Measurements from ENCODE around the gene HOXA6. TPM values are rescaled to one million over a fixed set of nuclear protein-coding genes. Genes with fewer than 3 reads are reported as not detected.
A peak's percentile ranks its signal among the peaks of the same experiment; 100 is the strongest.

The HOXA6 gene
- 5.6 and 8.7 TPM in 2 replicates for total RNA-seq (2012; rRNA removed)

GRCh38 chr7:27147199-27148030, at the start of gene HOXA6:
HOXA6 (minus strand) TSS chr7:27147774; CDS start chr7:27147749, 25 bp downstream.
- peak within 1 kb of the TSS; percentile 98 for H3K4me2 ChIP-seq (ENCODE audit: low read length)
- H3K36me3 ChIP-seq (ENCODE audit: insufficient read depth, low read length) = peaks cover 33% of the 10 kb centered on the region
- H3K27me3 ChIP-seq (ENCODE audit: control insufficient read depth, insufficient read depth, low read length) = no peaks in the 10 kb centered on the region
- H3K9me3 ChIP-seq (replicated peaks; ENCODE audit: low read length) = no peaks in the 10 kb centered on the region
- H3K9ac ChIP-seq (ENCODE audit: low read depth, low read length) = peak within 1 kb of the TSS; percentile 89
- peak within 1 kb of the TSS; percentile 72 for H3K4me3 ChIP-seq (ENCODE audit: low read length)
- H3K4me1 ChIP-seq (ENCODE audit: control insufficient read depth, insufficient read depth, low read length) = peaks cover 37% of the 10 kb centered on the region

- H3K36me3 ChIP-seq (ENCODE audit: insufficient read depth, low read length) = no peaks in the 10 kb centered on the region
- H3K9me3 ChIP-seq (replicated peaks; ENCODE audit: low read length) = no peaks in the 10 kb centered on the region
- peaks cover 8% of the 10 kb centered on the region for H3K27me3 ChIP-seq (ENCODE audit: control insufficient read depth, insufficient read depth, low read length)
- H3K4me1 ChIP-seq (ENCODE audit: control insufficient read depth, insufficient read depth, low read length) = peaks cover 38% of the 10 kb centered on the region
- peak overlapping the region; percentile 25 for H3K4me2 ChIP-seq (ENCODE audit: low read length)
- no peak overlapping the region for H3K9ac ChIP-seq (ENCODE audit: low read depth, low read length)
- H3K4me3 ChIP-seq (ENCODE audit: low read length) = no peak overlapping the region
Measured at GRCh38 chr7:27196287-27196767, 48.8 kb upstream of the HOXA6 start.

GRCh38 chr7:27194686-27195379, 47.3 kb upstream of the HOXA6 start:
- H3K9me3 ChIP-seq (replicated peaks; ENCODE audit: low read length) = no peaks in the 10 kb centered on the region
- no peaks in the 10 kb centered on the region for H3K36me3 ChIP-seq (ENCODE audit: insufficient read depth, low read length)
- H3K4me3 ChIP-seq (ENCODE audit: low read length) = no peak overlapping the region
- peaks cover 8% of the 10 kb centered on the region for H3K27me3 ChIP-seq (ENCODE audit: control insufficient read depth, insufficient read depth, low read length)
- no peak overlapping the region for H3K9ac ChIP-seq (ENCODE audit: low read depth, low read length)
- no peak overlapping the region for H3K4me2 ChIP-seq (ENCODE audit: low read length)
- H3K4me1 ChIP-seq (ENCODE audit: control insufficient read depth, insufficient read depth, low read length) = peaks cover 42% of the 10 kb centered on the region

- Histone ChIP-seq H3K4me3 (ENCODE audit: low read length) (no peak overlapping the region), H3K9ac (ENCODE audit: low read depth, low read length) (peak overlapping the region; percentile 88), H3K4me1 (ENCODE audit: control insufficient read depth, insufficient read depth, low read length) (peaks cover 50% of the 10 kb centered on the region), H3K4me2 (ENCODE audit: low read length) (peak overlapping the region; percentile 98), H3K27me3 (ENCODE audit: control insufficient read depth, insufficient read depth, low read length) (peaks cover 8% of the 10 kb centered on the region), H3K9me3 (replicated peaks; ENCODE audit: low read length) (no peaks in the 10 kb centered on the region), H3K36me3 (ENCODE audit: insufficient read depth, low read length) (no peaks in the 10 kb centered on the region)
Measured at GRCh38 chr7:27194002-27194352, 46.4 kb upstream of the HOXA6 start.

GRCh38 chr7:27193335-27194001, 45.9 kb upstream of the HOXA6 start:
- Histone ChIP-seq H3K4me1 (ENCODE audit: control insufficient read depth, insufficient read depth, low read length) (peaks cover 55% of the 10 kb centered on the region), H3K9me3 (replicated peaks; ENCODE audit: low read length) (no peaks in the 10 kb centered on the region), H3K4me3 (ENCODE audit: low read length) (peak overlapping the region; percentile 73), H3K4me2 (ENCODE audit: low read length) (peak overlapping the region; percentile 98), H3K36me3 (ENCODE audit: insufficient read depth, low read length) (no peaks in the 10 kb centered on the region), H3K9ac (ENCODE audit: low read depth, low read length) (peak overlapping the region; percentile 88), H3K27me3 (ENCODE audit: control insufficient read depth, insufficient read depth, low read length) (peaks cover 8% of the 10 kb centered on the region)

- H3K4me3 ChIP-seq (ENCODE audit: low read length) = peak overlapping the region; percentile 73
- H3K36me3 ChIP-seq (ENCODE audit: insufficient read depth, low read length) = no peaks in the 10 kb centered on the region
- no peaks in the 10 kb centered on the region for H3K9me3 ChIP-seq (replicated peaks; ENCODE audit: low read length)
- H3K4me2 ChIP-seq (ENCODE audit: low read length) = peak overlapping the region; percentile 98
- peaks cover 62% of the 10 kb centered on the region for H3K4me1 ChIP-seq (ENCODE audit: control insufficient read depth, insufficient read depth, low read length)
- peaks cover 2% of the 10 kb centered on the region for H3K27me3 ChIP-seq (ENCODE audit: control insufficient read depth, insufficient read depth, low read length)
- peak overlapping the region; percentile 88 for H3K9ac ChIP-seq (ENCODE audit: low read depth, low read length)
Measured at GRCh38 chr7:27192546-27193334, 45.2 kb upstream of the HOXA6 start.

GRCh38 chr7:27191833-27192545, 44.4 kb upstream of the HOXA6 start:
- Histone ChIP-seq H3K27me3 (ENCODE audit: control insufficient read depth, insufficient read depth, low read length) (no peaks in the 10 kb centered on the region), H3K9ac (ENCODE audit: low read depth, low read length) (peak overlapping the region; percentile 88), H3K4me1 (ENCODE audit: control insufficient read depth, insufficient read depth, low read length) (peaks cover 69% of the 10 kb centered on the region), H3K9me3 (replicated peaks; ENCODE audit: low read length) (no peaks in the 10 kb centered on the region), H3K4me2 (ENCODE audit: low read length) (peak overlapping the region; percentile 98), H3K4me3 (ENCODE audit: low read length) (peak overlapping the region; percentile 73), H3K36me3 (ENCODE audit: insufficient read depth, low read length) (no peaks in the 10 kb centered on the region)

- Histone ChIP-seq H3K4me3 (ENCODE audit: low read length) (peak overlapping the region; percentile 73), H3K27me3 (ENCODE audit: control insufficient read depth, insufficient read depth, low read length) (no peaks in the 10 kb centered on the region), H3K4me1 (ENCODE audit: control insufficient read depth, insufficient read depth, low read length) (peaks cover 76% of the 10 kb centered on the region)
Measured at GRCh38 chr7:27191161-27191731, 43.7 kb upstream of the HOXA6 start.

GRCh38 chr7:27189997-27190748, 42.6 kb upstream of the HOXA6 start:
- Histone ChIP-seq H3K9me3 (replicated peaks; ENCODE audit: low read length) (no peaks in the 10 kb centered on the region), H3K27me3 (ENCODE audit: control insufficient read depth, insufficient read depth, low read length) (no peaks in the 10 kb centered on the region), H3K4me1 (ENCODE audit: control insufficient read depth, insufficient read depth, low read length) (peaks cover 82% of the 10 kb centered on the region), H3K4me2 (ENCODE audit: low read length) (peak overlapping the region; percentile 98), H3K4me3 (ENCODE audit: low read length) (peak overlapping the region; percentile 83), H3K36me3 (ENCODE audit: insufficient read depth, low read length) (no peaks in the 10 kb centered on the region), H3K9ac (ENCODE audit: low read depth, low read length) (peak overlapping the region; percentile 89)

More at GRCh38 chr7:27191161-27191731, 43.7 kb upstream of the HOXA6 start:
- no peaks in the 10 kb centered on the region for H3K9me3 ChIP-seq (replicated peaks; ENCODE audit: low read length)
- no peaks in the 10 kb centered on the region for H3K36me3 ChIP-seq (ENCODE audit: insufficient read depth, low read length)
- H3K9ac ChIP-seq (ENCODE audit: low read depth, low read length) = peak overlapping the region; percentile 88
- peak overlapping the region; percentile 98 for H3K4me2 ChIP-seq (ENCODE audit: low read length)
